ENCODE results near the gene FLRT2. TPM values are rescaled to one million over a fixed set of nuclear protein-coding genes. Genes with fewer than 3 reads are reported as not detected.

FLRT2 gene
- total and polyA plus RNA-seq, 10 of the 15 experiments (the other 5 are each of a cell fraction or from before 2014, with no cell fraction given), result 0.03 to 0.13 TPM; not detected in 8

DNA sequence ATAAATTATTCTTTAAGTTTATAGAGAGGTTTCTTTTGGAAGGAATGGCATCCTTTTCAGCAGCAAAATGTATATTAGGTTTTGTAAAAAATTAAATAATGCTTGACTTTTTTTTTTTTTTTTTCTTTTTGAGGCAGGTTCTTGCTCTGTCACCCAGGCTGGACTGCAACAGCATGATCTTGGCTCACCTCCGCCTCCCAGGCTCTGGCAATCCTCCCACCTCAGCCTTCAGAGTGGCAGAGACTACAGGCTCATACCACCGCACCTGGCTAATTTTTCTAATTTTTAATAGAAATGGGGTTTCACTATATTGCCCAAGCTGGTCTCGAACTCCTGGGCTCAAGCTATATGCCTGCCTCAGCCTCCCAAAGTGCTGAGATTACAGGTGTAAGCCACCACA is 89.0 kb downstream of the FLRT2 start:
- no peak overlapping the region for H3K4me2 ChIP-seq (ENCODE audit: control insufficient read depth, insufficient read depth)
- no peaks in the 10 kb centered on the region; the same call in 2 of the 3 replicates for H3K9me3 ChIP-seq (replicated peaks; ENCODE audit: control insufficient read depth, insufficient read depth, low read length)
- in situ Hi-C loops (cut with MboI), result no loop called here
- ChIA-PET RAD21 (ENCODE audit: unreplicated experiment) (no interaction called here), CTCF (interaction anchor here (0.6 kb wide), 1 partner anchor 81 kb away, joined by 3 read pairs; no protein-coding TSS in a partner anchor), POLR2A (no interaction called here), SMC1A (ENCODE audit: uncharacterized antibody, unreplicated experiment) (no interaction called here)
- no peak overlapping the region for H2AFZ ChIP-seq (ENCODE audit: control insufficient read depth, low read depth, low read length)
- H3K27me3 ChIP-seq (replicated peaks in 1 of 2; ENCODE audit: control insufficient read depth in 2 of 2, insufficient read depth in 2 of 2, low read length in 1 of 2), result no peaks in the 10 kb centered on the region
- no peak for ATAC-seq
- H3K79me2 ChIP-seq (ENCODE audit: control insufficient read depth, insufficient read depth, low read length), result no peaks in the 10 kb centered on the region
- no peak overlapping the region for H3K27ac ChIP-seq (ENCODE audit: control insufficient read depth, insufficient read depth)
- H3K4me1 ChIP-seq (ENCODE audit: control insufficient read depth, insufficient read depth, low read length), result no peaks in the 10 kb centered on the region
- H4K20me1 ChIP-seq (ENCODE audit: control insufficient read depth, insufficient read depth), result no peaks in the 10 kb centered on the region
- no TSS peak for BruUV-seq (replicated peaks)
- DNase-seq (ENCODE audit: low read depth, low spot score), result no peak
- 43% methylated on average over 3 of the region's 3 CpGs for WGBS (ENCODE audit: insufficient coverage, insufficient replicate concordance, low lambda C conversion rate, missing lambda C conversion rate)
- intact Hi-C loops (cut with micrococcal nuclease; ENCODE audit: unreplicated experiment), result no loop called here
- H3K4me3 ChIP-seq, result no peak overlapping the region
- no peaks in the 10 kb centered on the region for H3K36me3 ChIP-seq (ENCODE audit: control insufficient read depth in 2 of 2, insufficient read depth in 2 of 2, low read length in 1 of 2)
- no peak for FAIRE-seq
- no peak overlapping the region for H3K9ac ChIP-seq (ENCODE audit: control insufficient read depth, insufficient read depth, low read length)
- TF ChIP-seq SP1 (IDR thresholded peaks at IDR 0.05; ENCODE audit: low read depth, low read length) (no peak), SMAD5 (IDR thresholded peaks at IDR 0.05; ENCODE audit: low read depth) (no peak), ZNF274 (IDR thresholded peaks at IDR 0.05; ENCODE audit: insufficient read depth, insufficient read length) (no peak), FOS (IDR thresholded peaks at IDR 0.05; ENCODE audit: borderline replicate concordance, extremely low read depth, insufficient read length) (no peak), YY1 (IDR thresholded peaks at IDR 0.05; ENCODE audit: low read depth, low read length) (no peak), SMAD1 (IDR thresholded peaks at IDR 0.05; ENCODE audit: low read depth, partially characterized antibody) (no peak)

DNA sequence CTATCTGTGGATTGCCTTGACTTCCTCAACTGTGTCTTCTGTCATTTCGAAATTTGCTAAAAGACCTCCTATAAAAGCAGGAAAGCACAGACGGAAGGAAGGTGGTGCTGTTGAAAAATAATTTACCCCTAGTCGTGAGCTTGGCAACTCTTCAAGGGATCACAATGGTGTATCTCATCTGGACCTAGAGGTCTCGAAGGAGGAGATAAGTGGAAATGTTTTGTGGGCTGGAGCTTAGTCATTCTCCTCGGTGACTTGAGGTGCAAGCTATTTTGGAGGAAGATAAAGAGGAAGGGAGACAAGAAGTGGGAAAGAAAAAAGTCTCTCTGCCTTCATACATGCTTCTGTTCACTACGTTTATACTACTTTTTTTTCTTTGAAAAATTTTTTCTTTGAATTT is 89.9 kb downstream of the FLRT2 start:
- Histone ChIP-seq H3K27me3 (replicated peaks in 1 of 2; ENCODE audit: control insufficient read depth in 2 of 2, insufficient read depth in 2 of 2, low read length in 1 of 2) (no peaks in the 10 kb centered on the region), H3K27ac (ENCODE audit: control insufficient read depth, insufficient read depth) (no peak overlapping the region), H3K36me3 (ENCODE audit: control insufficient read depth in 2 of 2, insufficient read depth in 2 of 2, low read length in 1 of 2) (no peaks in the 10 kb centered on the region), H3K9me3 (replicated peaks; ENCODE audit: control insufficient read depth, insufficient read depth, low read length) (no peaks in the 10 kb centered on the region; the same call in 2 of the 3 replicates), H3K79me2 (ENCODE audit: control insufficient read depth, insufficient read depth, low read length) (no peaks in the 10 kb centered on the region), H2AFZ (ENCODE audit: control insufficient read depth, low read depth, low read length) (no peak overlapping the region), H3K4me2 (ENCODE audit: control insufficient read depth, insufficient read depth) (no peak overlapping the region), H3K4me1 (ENCODE audit: control insufficient read depth, insufficient read depth, low read length) (no peaks in the 10 kb centered on the region), H3K9ac (ENCODE audit: control insufficient read depth, insufficient read depth, low read length) (no peak overlapping the region), H3K4me3 (no peak overlapping the region), H4K20me1 (ENCODE audit: control insufficient read depth, insufficient read depth) (no peaks in the 10 kb centered on the region)
- FAIRE-seq (no peak), DNase-seq (ENCODE audit: low read depth, low spot score) (no peak), ATAC-seq (no peak)
- CTCF ChIA-PET, result no interaction called here
- SMC1A ChIA-PET (ENCODE audit: uncharacterized antibody, unreplicated experiment), result no interaction called here
- TF ChIP-seq GATAD2B (conservative IDR thresholded peaks at IDR 0.05; ENCODE audit: low read depth) (no peak), ZSCAN29 (IDR thresholded peaks at IDR 0.05) (no peak), NFIC (IDR thresholded peaks at IDR 0.05; ENCODE audit: low read depth, low read length) (no peak), MXI1 (IDR thresholded peaks at IDR 0.05; ENCODE audit: low read depth, low read length) (no peak)
- intact Hi-C loops (cut with micrococcal nuclease; ENCODE audit: unreplicated experiment) (no loop called here), in situ Hi-C loops (cut with MboI) (no loop called here)
- under 1% methylated on average over 6 of the region's 6 CpGs for WGBS (ENCODE audit: insufficient coverage, insufficient replicate concordance, low lambda C conversion rate, missing lambda C conversion rate)
- BruUV-seq (replicated peaks), result no TSS peak
- RAD21 ChIA-PET (ENCODE audit: unreplicated experiment), result no interaction called here
- POLR2A ChIA-PET, result no interaction called here

All from GM12878 (cell line).